IgD-negative memory B cell (primary cell): Measurements from ENCODE around the gene MBNL2. TPM values are rescaled to one million over a fixed set of nuclear protein-coding genes. Genes with fewer than 3 reads are reported as not detected.

ENCODE experiments used
- H3K27ac Mint-ChIP-seq, 3 donors: one replicate each; pipeline ENCODE4 v1.8.0; 2020 to 2022; ENCODE audit warnings: mild to moderate bottlenecking in 3 of 3, mixed read lengths in 3 of 3, moderate library complexity in 1 of 3
- H3K27me3 Mint-ChIP-seq: one replicate; pipeline ENCODE4 v1.8.0; 2021; ENCODE audit warnings: mixed read lengths
- H3K36me3 Mint-ChIP-seq: one replicate; pipeline ENCODE4 v1.8.0; 2020; ENCODE audit warnings: mild to moderate bottlenecking, mixed read lengths
- H3K4me1 Mint-ChIP-seq, 3 donors: one replicate each; pipeline ENCODE4 v1.8.0; 2020 to 2022; ENCODE audit warnings: mixed read lengths in 3 of 3, mild to moderate bottlenecking in 1 of 3
- H3K4me3 Mint-ChIP-seq, 4 donors: one replicate each; pipeline ENCODE4 v1.8.0; 2020 to 2022; ENCODE audit warnings: mild to moderate bottlenecking in 4 of 4, mixed read lengths in 4 of 4, moderate library complexity in 3 of 4
- H3K9me3 Mint-ChIP-seq, 3 donors: one replicate each; pipeline ENCODE4 v1.8.0; 2020 to 2021; ENCODE audit warnings: mixed read lengths in 3 of 3, mild to moderate bottlenecking in 1 of 3
- polyA plus RNA-seq: library from polyadenylated mRNA; unstranded; fragments of 300-500 nt; fragmentation: Illumina TruSeq; gene quantifications from one replicate; pipeline ENCODE4 v1.2.3, GENCODE V29; 2021

The MBNL2 gene, protein sequence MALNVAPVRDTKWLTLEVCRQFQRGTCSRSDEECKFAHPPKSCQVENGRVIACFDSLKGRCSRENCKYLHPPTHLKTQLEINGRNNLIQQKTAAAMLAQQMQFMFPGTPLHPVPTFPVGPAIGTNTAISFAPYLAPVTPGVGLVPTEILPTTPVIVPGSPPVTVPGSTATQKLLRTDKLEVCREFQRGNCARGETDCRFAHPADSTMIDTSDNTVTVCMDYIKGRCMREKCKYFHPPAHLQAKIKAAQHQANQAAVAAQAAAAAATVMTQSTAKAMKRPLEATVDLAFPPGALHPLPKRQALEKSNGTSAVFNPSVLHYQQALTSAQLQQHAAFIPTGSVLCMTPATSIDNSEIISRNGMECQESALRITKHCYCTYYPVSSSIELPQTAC
- 15.9 TPM for polyA plus RNA-seq

DNA sequence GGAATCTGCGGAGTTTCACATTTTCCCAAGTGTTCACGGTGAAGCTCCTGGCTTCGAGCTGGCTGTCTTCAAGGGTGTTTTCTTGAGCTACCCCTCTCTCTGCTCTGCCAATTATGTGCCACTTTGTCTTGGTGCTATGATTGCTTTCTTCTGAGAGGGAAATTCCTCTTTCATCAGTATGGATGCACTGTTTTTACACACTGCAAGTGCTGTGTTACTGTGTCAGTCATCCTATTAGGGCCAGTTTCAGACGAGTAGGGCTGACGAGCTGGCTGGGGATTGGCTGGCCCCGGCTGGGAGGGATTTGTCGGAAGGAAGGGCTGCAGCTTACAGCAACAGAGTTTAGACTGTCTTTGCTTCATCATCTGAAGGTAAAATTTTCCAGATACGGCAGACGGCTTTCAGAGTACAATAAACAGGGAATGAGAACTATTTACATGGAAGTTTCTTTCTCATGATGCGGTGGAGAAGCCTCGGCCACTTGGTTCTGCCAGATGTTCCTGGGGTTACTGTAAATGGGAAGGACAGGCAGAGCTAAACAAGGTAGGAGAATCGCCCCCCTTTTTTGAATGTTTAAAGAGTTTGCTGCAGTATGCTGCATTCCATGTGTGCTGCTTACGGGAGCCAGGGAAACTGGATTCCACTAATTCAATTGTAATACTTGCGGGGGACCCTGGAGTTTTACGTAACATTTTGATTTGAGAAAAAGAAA lies at the start of gene MBNL2:
TSS of gene MBNL2 (plus strand) at position 345 of the 712 bp plus-strand sequence. CDS start 53,903 bp downstream, outside the sequence.
- Mint-ChIP-seq H3K4me1 (peaks cover 23 to 37% (median 33%) of the 10 kb centered on the region in 3 donors), H3K27ac (peak within 1 kb of the TSS; percentile 83 to 98 (median 95)), H3K27me3 (no peaks in the 10 kb centered on the region), H3K4me3 (peak within 1 kb of the TSS; percentile 89 to 98 (median 96)), H3K9me3 (no peaks in the 10 kb centered on the region), H3K36me3 (no peaks in the 10 kb centered on the region)

DNA sequence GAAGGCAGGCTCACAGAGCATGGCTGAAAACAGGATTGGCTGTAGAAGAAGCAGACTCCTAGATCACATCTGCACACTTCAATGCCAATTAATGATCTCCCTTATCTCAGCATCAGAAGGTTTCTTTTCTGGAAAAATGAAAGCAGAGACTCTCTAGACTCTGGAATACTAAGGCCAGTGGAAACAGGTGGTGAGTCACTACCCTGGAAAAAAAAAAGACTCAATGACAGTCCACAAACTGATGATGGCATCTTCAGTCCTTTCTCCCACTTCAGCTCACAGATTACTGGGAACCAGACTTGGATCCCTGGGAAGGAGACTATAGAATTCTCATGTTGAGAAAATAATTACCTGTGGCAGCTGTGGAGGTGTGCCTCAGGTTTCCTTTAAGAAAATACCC lies 47.5 kb upstream of the MBNL2 start:
- Mint-ChIP-seq H3K27me3 (peaks cover 18% of the 10 kb centered on the region), H3K27ac (peak overlapping the region in 1 of 3 donors; percentile 58), H3K9me3 (peaks cover 2 to 7% (median 3%) of the 10 kb centered on the region in 3 donors), H3K4me1 (no peaks in the 10 kb centered on the region), H3K4me3 (no peak overlapping the region), H3K36me3 (no peaks in the 10 kb centered on the region)

DNA sequence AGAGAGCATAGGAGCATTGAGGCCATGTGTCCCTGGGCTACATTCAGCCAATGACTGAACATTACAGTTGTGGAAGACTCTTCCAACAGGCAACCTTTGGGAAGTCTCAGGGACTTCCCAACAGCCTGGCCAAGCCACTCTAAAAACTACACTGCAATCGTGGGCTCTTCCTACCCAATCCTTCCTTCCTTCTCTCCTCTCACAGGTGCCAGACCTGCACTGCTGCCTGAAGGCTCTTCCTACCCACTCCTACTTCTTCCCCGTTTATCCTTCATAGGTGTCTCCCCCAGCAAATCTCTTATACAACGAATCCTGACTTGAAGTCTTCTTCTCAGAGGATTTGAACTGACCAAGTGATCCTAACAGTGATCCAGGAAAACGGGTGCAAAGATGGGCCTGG lies 47.1 kb upstream of the MBNL2 start:
- no peaks in the 10 kb centered on the region for H3K4me1 Mint-ChIP-seq
- no peak overlapping the region for H3K4me3 Mint-ChIP-seq
- H3K27me3 Mint-ChIP-seq = peaks cover 18% of the 10 kb centered on the region
- H3K9me3 Mint-ChIP-seq = peaks cover 2 to 7% (median 3%) of the 10 kb centered on the region in 3 donors
- peak overlapping the region in 1 of 3 donors; percentile 58 for H3K27ac Mint-ChIP-seq
- no peaks in the 10 kb centered on the region for H3K36me3 Mint-ChIP-seq

DNA sequence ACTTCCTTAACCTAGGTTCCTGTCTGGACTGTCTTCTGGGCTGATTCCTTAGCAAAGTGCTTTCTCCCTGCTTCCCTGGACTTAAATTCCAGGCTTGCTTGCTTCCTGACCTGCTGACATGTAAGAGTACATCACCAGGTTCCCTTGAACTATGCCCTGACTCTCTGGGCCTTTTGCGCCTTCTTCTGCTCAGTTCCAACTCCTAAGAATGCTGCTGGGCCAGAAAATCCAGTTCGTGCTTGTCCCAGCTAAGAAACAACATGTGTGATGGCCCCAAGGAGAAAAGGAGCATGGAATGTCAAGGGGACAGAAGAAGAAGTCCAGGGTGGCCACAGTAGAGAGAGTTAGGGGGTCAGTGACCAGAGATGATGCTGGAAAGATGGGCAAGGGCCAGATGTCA lies 42.6 kb upstream of the MBNL2 start:
- H3K4me3 Mint-ChIP-seq = no peak overlapping the region
- H3K9me3 Mint-ChIP-seq = peaks cover 0 to 4% (median 3%) of the 10 kb centered on the region in 3 donors
- no peaks in the 10 kb centered on the region for H3K4me1 Mint-ChIP-seq
- no peak overlapping the region for H3K27ac Mint-ChIP-seq
- no peaks in the 10 kb centered on the region for H3K36me3 Mint-ChIP-seq
- peaks cover 15% of the 10 kb centered on the region for H3K27me3 Mint-ChIP-seq

DNA sequence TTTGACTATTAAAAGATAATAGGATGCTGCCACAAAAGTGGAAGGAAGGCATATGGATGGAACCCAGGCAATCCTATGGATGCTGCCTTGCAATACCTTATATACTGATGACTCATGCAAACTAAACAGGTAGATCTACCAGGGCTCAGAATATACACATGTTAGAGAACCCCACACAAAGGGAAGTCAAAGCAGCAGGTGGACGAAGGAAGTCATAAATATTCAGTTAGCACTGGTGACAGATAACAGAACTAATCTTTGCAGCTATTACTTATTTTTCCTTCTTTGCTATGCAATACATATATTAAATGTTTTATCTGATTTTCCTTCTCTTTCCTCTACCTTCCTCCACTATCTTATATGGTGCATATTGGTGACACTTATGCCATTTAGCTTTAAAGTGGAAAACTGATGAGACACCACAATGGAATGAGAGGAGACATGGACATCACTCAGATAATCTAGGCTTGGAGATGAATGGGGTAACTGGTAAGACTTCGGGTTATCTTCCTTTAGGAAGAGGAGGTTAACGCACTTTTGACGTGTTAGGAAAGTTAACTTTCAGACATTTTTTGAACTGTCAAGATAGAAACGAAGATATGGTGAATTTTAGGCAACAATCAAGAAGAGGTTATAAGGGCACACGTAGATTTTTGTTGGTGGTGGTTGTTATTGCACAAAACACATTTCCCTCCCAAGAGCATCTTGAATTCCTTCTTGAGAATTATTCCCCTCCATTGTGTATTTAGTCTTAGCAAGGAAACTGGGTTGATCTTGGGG lies 39.8 kb upstream of the MBNL2 start:
- Mint-ChIP-seq H3K9me3 (no peaks in the 10 kb centered on the region), H3K4me1 (no peaks in the 10 kb centered on the region), H3K4me3 (no peak overlapping the region), H3K36me3 (no peaks in the 10 kb centered on the region), H3K27me3 (peaks cover 18% of the 10 kb centered on the region), H3K27ac (no peak overlapping the region)

DNA sequence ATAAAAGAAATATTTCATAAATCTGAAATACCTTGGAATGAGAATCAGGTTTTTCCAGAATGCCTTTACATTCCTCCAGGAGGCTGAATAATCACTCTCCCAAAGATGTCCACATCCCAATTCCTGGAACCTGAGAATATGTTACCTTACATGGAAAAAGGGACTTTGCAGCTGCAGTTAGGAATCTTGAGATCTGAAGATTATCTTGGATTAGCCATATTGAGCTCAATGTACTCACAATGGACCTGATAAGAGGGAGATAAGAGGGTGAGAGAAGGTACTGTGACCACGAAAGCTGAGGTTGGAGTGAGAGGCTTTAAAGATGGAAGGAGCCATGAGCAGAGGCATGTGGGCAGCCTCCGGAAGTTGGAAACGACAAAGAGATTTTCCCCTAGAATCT lies 36.8 kb upstream of the MBNL2 start:
- H3K36me3 Mint-ChIP-seq = no peaks in the 10 kb centered on the region
- H3K4me3 Mint-ChIP-seq = no peak overlapping the region
- H3K4me1 Mint-ChIP-seq = peaks cover 0 to 4% (median 3%) of the 10 kb centered on the region in 3 donors
- peaks cover 28% of the 10 kb centered on the region for H3K27me3 Mint-ChIP-seq
- peaks cover 0 to 3% (median 0%) of the 10 kb centered on the region in 3 donors for H3K9me3 Mint-ChIP-seq
- no peak overlapping the region for H3K27ac Mint-ChIP-seq

DNA sequence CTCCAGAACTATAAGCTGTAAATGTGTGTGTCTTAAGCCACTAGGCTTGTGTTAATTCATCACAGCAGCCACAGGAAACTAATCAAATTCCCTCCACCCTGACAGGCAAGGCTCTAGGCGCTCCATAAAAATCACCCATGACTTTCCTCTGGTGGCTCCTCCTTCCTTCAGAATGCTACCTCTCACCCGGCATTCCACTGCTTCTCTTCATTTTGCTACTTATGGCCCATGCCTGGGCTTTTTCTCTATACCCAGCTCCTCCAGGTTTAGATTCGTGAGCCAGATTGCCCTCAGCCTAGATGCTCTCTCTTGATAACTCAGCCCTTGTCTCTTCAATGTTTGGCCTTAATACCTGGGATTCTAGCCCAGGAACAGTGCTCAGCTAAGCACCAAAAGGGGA lies 36.4 kb upstream of the MBNL2 start:
- H3K9me3 Mint-ChIP-seq = peaks cover 0 to 3% (median 0%) of the 10 kb centered on the region in 3 donors
- H3K27me3 Mint-ChIP-seq = peaks cover 28% of the 10 kb centered on the region
- peaks cover 0 to 4% (median 3%) of the 10 kb centered on the region in 3 donors for H3K4me1 Mint-ChIP-seq

DNA sequence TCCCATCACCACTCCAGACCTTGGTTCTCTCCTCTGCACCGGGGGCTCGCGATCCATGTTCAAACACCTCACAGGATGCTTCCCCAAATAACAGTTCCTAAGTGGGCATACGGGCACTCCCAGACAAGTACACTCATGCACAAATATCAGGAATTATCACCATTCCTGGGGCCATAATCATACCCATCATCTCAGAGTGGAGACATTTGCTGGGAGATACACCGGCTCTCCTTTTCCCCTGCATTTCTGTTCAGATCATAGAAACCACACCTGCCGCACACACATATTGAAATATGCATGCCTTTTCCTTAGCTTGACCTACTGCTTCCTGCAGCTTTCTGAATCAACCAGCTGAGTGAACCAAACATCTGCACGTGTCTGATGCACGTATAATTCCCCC lies 33.9 kb upstream of the MBNL2 start:
- H3K36me3 Mint-ChIP-seq = no peaks in the 10 kb centered on the region
- H3K27ac Mint-ChIP-seq = no peak overlapping the region
- no peak overlapping the region for H3K4me3 Mint-ChIP-seq
- peaks cover 1 to 4% (median 3%) of the 10 kb centered on the region in 3 donors for H3K4me1 Mint-ChIP-seq
- peaks cover 0 to 3% (median 0%) of the 10 kb centered on the region in 3 donors for H3K9me3 Mint-ChIP-seq
- H3K27me3 Mint-ChIP-seq = peaks cover 31% of the 10 kb centered on the region

More for the DNA sequence above, 36.4 kb upstream of the MBNL2 start:
- no peaks in the 10 kb centered on the region for H3K36me3 Mint-ChIP-seq
- H3K4me3 Mint-ChIP-seq = no peak overlapping the region
- no peak overlapping the region for H3K27ac Mint-ChIP-seq

DNA sequence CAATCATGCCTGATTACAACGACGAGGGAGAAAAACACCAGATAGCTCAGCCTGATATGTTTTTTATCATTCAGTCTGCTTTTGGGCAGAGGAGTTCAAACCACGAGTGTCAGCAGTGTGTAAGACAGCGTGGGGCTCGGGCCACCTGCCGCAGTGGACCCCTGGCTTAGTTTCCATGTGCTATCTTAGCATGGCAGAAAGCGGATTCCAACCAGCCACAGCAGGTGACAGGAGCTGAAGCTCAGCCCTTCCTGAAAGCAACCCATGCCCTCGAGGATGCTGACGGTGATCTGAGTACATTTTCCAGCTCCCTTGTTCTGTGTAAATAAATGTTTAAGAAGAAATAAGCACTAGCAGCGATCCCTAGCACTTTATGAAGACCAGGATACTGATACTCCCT lies 32.2 kb upstream of the MBNL2 start:
- H3K9me3 Mint-ChIP-seq = peaks cover 0 to 5% (median 0%) of the 10 kb centered on the region in 3 donors

DNA sequence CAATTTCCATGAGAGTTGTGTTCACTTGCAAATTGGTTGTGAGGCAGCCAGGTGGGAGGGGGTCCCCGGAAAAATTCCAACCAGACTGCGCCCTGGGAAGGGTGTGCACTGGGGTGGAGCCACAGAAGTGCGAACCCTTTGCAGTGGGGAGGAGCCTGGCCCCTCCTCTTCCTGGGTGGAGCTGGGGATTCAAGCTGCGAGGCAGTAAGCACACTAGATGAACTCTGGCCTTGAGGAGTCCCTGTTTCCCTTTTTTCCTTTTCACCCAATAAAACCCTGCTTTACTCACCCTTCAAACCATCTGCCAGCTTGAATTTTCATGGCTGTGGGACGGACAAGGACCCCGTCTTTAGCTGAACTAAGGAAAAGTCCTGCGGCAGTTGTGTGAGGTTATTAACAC lies 31.0 kb upstream of the MBNL2 start:
- Mint-ChIP-seq H3K27me3 (peaks cover 20% of the 10 kb centered on the region), H3K4me3 (no peak overlapping the region), H3K36me3 (no peaks in the 10 kb centered on the region)

More for the DNA sequence above, 32.2 kb upstream of the MBNL2 start:
- Mint-ChIP-seq H3K4me3 (no peak overlapping the region), H3K36me3 (no peaks in the 10 kb centered on the region), H3K27ac (no peak overlapping the region), H3K27me3 (peaks cover 26% of the 10 kb centered on the region), H3K4me1 (peaks cover 3 to 4% (median 3%) of the 10 kb centered on the region in 3 donors)

DNA sequence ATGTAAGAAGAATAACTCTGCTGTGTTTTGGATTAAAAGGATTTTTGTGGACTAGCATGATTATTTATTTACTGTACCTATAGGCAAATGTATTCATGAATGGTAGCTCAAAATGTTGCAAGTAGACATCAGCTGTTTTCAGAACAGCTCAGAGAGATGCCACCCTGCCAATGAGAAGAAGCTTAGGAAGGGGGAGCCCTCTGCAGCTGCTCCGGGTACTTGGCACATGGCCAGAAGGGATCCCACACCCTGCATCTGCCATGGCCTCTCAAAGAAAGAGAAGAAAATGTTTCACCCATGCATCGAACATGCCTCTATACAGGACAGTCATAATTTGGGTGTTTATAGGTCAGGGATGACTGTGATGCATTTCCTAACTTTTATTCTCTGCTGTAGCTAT lies 30.5 kb upstream of the MBNL2 start:
- Mint-ChIP-seq H3K27me3 (peaks cover 19% of the 10 kb centered on the region), H3K36me3 (no peaks in the 10 kb centered on the region), H3K9me3 (peaks cover 0 to 5% (median 0%) of the 10 kb centered on the region in 3 donors), H3K4me3 (no peak overlapping the region), H3K4me1 (peaks cover 3 to 4% (median 3%) of the 10 kb centered on the region in 3 donors), H3K27ac (no peak overlapping the region)

More for the DNA sequence above, 31.0 kb upstream of the MBNL2 start:
- H3K9me3 Mint-ChIP-seq = peaks cover 0 to 5% (median 0%) of the 10 kb centered on the region in 3 donors
- H3K4me1 Mint-ChIP-seq = peaks cover 3 to 4% (median 3%) of the 10 kb centered on the region in 3 donors
- H3K27ac Mint-ChIP-seq = no peak overlapping the region

DNA sequence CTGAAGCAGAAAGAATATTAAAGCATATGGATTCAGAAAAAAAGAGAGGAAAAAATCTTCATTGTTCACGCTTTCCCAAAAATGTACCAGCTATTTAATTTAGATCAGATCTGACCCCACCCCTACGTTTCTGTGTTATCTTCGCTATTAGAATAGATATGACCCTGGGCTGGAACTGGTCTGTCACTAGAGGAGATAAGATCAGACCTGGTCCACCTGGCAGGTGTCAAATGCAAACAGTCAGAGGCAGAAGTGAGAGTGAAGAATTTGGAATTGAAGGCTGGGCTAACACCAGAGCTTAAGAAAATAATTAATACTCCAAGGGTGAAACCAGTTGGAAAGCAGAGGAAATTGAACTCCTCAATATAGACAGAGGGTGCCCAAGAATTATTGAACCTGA lies 30.0 kb upstream of the MBNL2 start:
- Mint-ChIP-seq H3K27ac (no peak overlapping the region), H3K27me3 (peaks cover 19% of the 10 kb centered on the region), H3K4me1 (peaks cover 3 to 4% (median 3%) of the 10 kb centered on the region in 3 donors), H3K4me3 (no peak overlapping the region), H3K9me3 (peaks cover 0 to 5% (median 0%) of the 10 kb centered on the region in 3 donors), H3K36me3 (no peaks in the 10 kb centered on the region)

DNA sequence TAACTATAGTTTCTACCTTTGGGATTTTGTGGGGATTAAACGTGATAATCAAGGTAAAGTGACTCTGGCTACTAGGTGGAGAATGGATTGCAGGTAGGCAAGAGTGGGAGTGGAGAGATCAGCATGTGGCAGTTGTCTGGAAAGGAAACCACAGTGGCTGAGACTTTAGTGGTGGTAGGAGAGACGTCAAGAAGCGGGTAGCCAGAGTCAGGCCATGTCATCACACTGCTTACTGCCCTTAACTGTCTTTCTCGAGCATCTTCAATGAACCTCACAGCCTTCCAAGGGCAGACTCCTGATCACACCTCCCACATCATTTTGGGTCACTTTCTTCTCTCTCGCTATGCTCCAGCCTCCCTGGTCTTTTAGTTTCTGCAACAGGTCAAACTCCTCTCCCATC lies 28.6 kb upstream of the MBNL2 start:
- H3K4me3 Mint-ChIP-seq = no peak overlapping the region

DNA sequence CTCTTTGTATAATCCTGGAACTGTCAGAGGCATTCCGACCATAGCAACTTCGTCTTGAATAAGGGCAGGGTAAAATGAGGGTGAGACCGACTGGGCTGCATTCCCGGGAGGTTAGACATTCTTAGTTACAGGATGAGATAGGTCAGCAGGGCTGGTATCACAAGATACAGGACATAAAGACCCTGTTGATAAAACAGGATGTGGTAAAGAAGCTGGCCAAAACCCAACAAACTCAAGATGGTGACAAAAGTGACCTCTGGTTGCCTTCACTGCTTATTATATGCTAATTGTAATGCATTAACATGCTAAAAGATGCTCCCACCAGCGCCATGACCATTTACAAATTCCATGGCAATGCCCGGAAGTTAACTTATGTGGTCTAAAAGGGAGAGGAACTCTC lies 27.7 kb upstream of the MBNL2 start:
- Mint-ChIP-seq H3K36me3 (no peaks in the 10 kb centered on the region), H3K9me3 (peaks cover 0 to 2% (median 0%) of the 10 kb centered on the region in 3 donors), H3K27me3 (peaks cover 19% of the 10 kb centered on the region), H3K4me3 (no peak overlapping the region), H3K4me1 (peaks cover 0 to 3% (median 0%) of the 10 kb centered on the region in 3 donors), H3K27ac (peak overlapping the region in 1 of 3 donors; percentile 11)

More for the DNA sequence above, 28.6 kb upstream of the MBNL2 start:
- H3K4me1 Mint-ChIP-seq = peaks cover 0 to 4% (median 3%) of the 10 kb centered on the region in 3 donors
- no peaks in the 10 kb centered on the region for H3K36me3 Mint-ChIP-seq
- peaks cover 0 to 4% (median 0%) of the 10 kb centered on the region in 3 donors for H3K9me3 Mint-ChIP-seq
- peaks cover 17% of the 10 kb centered on the region for H3K27me3 Mint-ChIP-seq
- H3K27ac Mint-ChIP-seq = no peak overlapping the region
